Right lobe of liver (tissue), 6 donors: ENCODE data around the gene ZBTB16. TPM values are rescaled to one million over a fixed set of nuclear protein-coding genes. Genes with fewer than 3 reads are reported as not detected.

Experiments used
- ATAC-seq, 4 donors: fragments of 200-7000 bp; cut with Tn5 transposase; one replicate each; pipeline ENCODE4 v1.9.1; 2020; ENCODE audit warnings: mild to moderate bottlenecking in 4 of 4, moderate library complexity in 4 of 4
- DNase-seq, 3 donors: peaks; one replicate each; pipeline ENCODE4 v3.0.0-alpha.2; 2020
- H3K27ac ChIP-seq, 3 donors: fragments of 200-600 bp; one replicate each; pipeline ENCODE4 v1.8.0; 2022
- H3K27me3 ChIP-seq, 2 donors: fragments of 200-600 bp; one replicate each; pipeline ENCODE4 v1.8.0; 2022
- H3K36me3 ChIP-seq, 4 donors: fragments of 200-600 bp; sonication (generic) in 1 of 4; one replicate each; pipeline versions ENCODE4 v1.5.1 to v1.8.0; 2017 to 2022; ENCODE audit warnings: control low read depth in 1 of 4
- H3K4me1 ChIP-seq, 4 donors: fragments of 200-600 bp; sonication (generic) in 1 of 4; one replicate each; pipeline versions ENCODE4 v1.5.1 to v1.8.0; 2017 to 2022; ENCODE audit warnings: control low read depth in 1 of 4
- H3K4me3 ChIP-seq, 3 donors: fragments of 200-600 bp; one replicate each; pipeline ENCODE4 v1.8.0; 2022
- H3K9me3 ChIP-seq, 4 donors: fragments of 200-600 bp; sonication (generic) in 1 of 4; one replicate each; pipeline versions ENCODE4 v1.5.1 to v1.8.0; 2017 to 2022; ENCODE audit warnings: control low read depth in 1 of 4
- CTCF ChIP-seq, 4 donors: fragments of 200-600 bp in 3 of 4; fragments of 450-650 bp in 1 of 4; IDR thresholded peaks; one replicate each; pipeline versions ENCODE4 v1.5.1 to v1.8.0; 2016 to 2022; ENCODE audit warnings: antibody characterized with exemption in 4 of 4, mild to moderate bottlenecking in 2 of 4
- POLR2A ChIP-seq: fragments of 450-650 bp; IDR thresholded peaks from one replicate; pipeline ENCODE4 v1.6.1; 2017; ENCODE audit warnings: antibody characterized with exemption, mild to moderate bottlenecking
- WGBS: methylation state at CpG from one replicate; pipeline ENCODE4 v1.1.6; 2018; ENCODE audit warnings: low coverage, low lambda C conversion rate; ENCODE audit not compliant: insufficient coverage; ENCODE audit errors: missing lambda C conversion rate; 5-methylcytosine and 5-hydroxymethylcytosine counted together
- intact Hi-C, 2 donors: fragments of 100-400 bp; cut with DNase I; formaldehyde crosslinking; loops; one replicate each; pipeline versions ENCODE4 v1.11.2 to v1.14.1; 2022
- total RNA-seq, 6 experiments: library from RNA; depleted of rRNA in 2 of 6; stranded (reverse); fragments of >200 nt in 2 of 6; fragmentation: NEBNext Ultra II Directional in 3 of 6; extraction: Animal tissue kit (Norgen Biotek cat#: 25700) in 3 of 6; gene quantifications; one replicate each; pipeline versions ENCODE4 v1.1.0 to v1.2.4, GENCODE V29; 2016 to 2023
- donor health status: DM: no; HTN: yes; CAD: no.
- donor health status: DM: no; HTN: no; CAD: no.
- donor health status: DM: no; HTN: no; CAD: no.
- donor health status: DM: no; HTN: yes; CAD: no.
- donor health status: DM: no; HTN: yes; CAD: no.

Gene ZBTB16
- total RNA-seq, 6 experiments from 2014 or later, result 13.1 to 205 (median 52.2) TPM

- TF ChIP-seq POLR2A (no peak), CTCF (IDR thresholded peaks at IDR 0.05) (no peak)
- Histone ChIP-seq H3K9me3 (no peaks in the 10 kb centered on the region), H3K4me3 (no peak overlapping the region), H3K36me3 (peaks cover 0 to 45% (median 26%) of the 10 kb centered on the region in 4 donors), H3K27me3 (no peaks in the 10 kb centered on the region), H3K4me1 (peaks cover 0 to 44% (median 19%) of the 10 kb centered on the region in 4 donors), H3K27ac (no peak overlapping the region)
- 55% methylated on average over 1 of the region's 2 CpGs for WGBS
- ATAC-seq, result no peak
- intact Hi-C loops, result no loop called here
- DNase-seq, result no peak
Observed at GRCh38 chr11:114253771-114254170, 194.3 kb downstream of the ZBTB16 start.

GRCh38 chr11:114254571-114255146 is 195.1 kb downstream of the ZBTB16 start:
- ATAC-seq, result no peak
- TF ChIP-seq CTCF (IDR thresholded peaks at IDR 0.05), result no peak
- no peak for TF ChIP-seq POLR2A
- Histone ChIP-seq H3K4me3 (no peak overlapping the region), H3K27me3 (no peaks in the 10 kb centered on the region), H3K4me1 (peaks cover 0 to 52% (median 21%) of the 10 kb centered on the region in 4 donors), H3K27ac (peak overlapping the region in 2 of 3 donors; percentile 6 to 33), H3K9me3 (no peaks in the 10 kb centered on the region), H3K36me3 (peaks cover 0 to 40% (median 22%) of the 10 kb centered on the region in 4 donors)
- intact Hi-C loops, result no loop called here
- WGBS, result 67% methylated on average over 9 of the region's 14 CpGs
- DNase-seq, result no peak

- intact Hi-C loops, result no loop called here
- no peak for TF ChIP-seq CTCF (IDR thresholded peaks at IDR 0.05)
- no peak for TF ChIP-seq POLR2A
Observed at GRCh38 chr11:114255289-114255688, 195.8 kb downstream of the ZBTB16 start.

GRCh38 chr11:114256176-114256966 is 196.9 kb downstream of the ZBTB16 start:
- H3K36me3 ChIP-seq, result peaks cover 0 to 23% (median 9%) of the 10 kb centered on the region in 4 donors

More at GRCh38 chr11:114255289-114255688, 195.8 kb downstream of the ZBTB16 start:
- Histone ChIP-seq H3K4me3 (no peak overlapping the region), H3K4me1 (peaks cover 0 to 52% (median 21%) of the 10 kb centered on the region in 4 donors), H3K36me3 (peaks cover 0 to 34% (median 18%) of the 10 kb centered on the region in 4 donors), H3K9me3 (no peaks in the 10 kb centered on the region), H3K27me3 (no peaks in the 10 kb centered on the region), H3K27ac (peak overlapping the region in 1 of 3 donors; percentile 33)
- peak in 1 of 3 donors; percentile 72 for DNase-seq
- 26% methylated on average over 11 of the region's 11 CpGs for WGBS
- ATAC-seq, result peak; percentile 22 to 51 (median 38)

More at GRCh38 chr11:114256176-114256966, 196.9 kb downstream of the ZBTB16 start:
- H3K27ac ChIP-seq, result peak overlapping the region in 2 of 3 donors; percentile 75 to 77
- no peaks in the 10 kb centered on the region for H3K9me3 ChIP-seq
- no peak for ATAC-seq
- 90% methylated on average over 14 of the region's 20 CpGs for WGBS
- peaks cover 0 to 59% (median 25%) of the 10 kb centered on the region in 4 donors for H3K4me1 ChIP-seq
- H3K4me3 ChIP-seq, result no peak overlapping the region
- TF ChIP-seq POLR2A (no peak), CTCF (IDR thresholded peaks at IDR 0.05) (no peak)
- intact Hi-C loops, result no loop called here
- H3K27me3 ChIP-seq, result no peaks in the 10 kb centered on the region
- DNase-seq, result peak in 1 of 3 donors; percentile 40
